ENCODE results near the gene WWC2. TPM values are rescaled to one million over a fixed set of nuclear protein-coding genes. Genes with fewer than 3 reads are reported as not detected.

Gene WWC2
- total RNA-seq, 6 donors from 2014 or later: 87.0 to 179 (median 121) TPM

DNA sequence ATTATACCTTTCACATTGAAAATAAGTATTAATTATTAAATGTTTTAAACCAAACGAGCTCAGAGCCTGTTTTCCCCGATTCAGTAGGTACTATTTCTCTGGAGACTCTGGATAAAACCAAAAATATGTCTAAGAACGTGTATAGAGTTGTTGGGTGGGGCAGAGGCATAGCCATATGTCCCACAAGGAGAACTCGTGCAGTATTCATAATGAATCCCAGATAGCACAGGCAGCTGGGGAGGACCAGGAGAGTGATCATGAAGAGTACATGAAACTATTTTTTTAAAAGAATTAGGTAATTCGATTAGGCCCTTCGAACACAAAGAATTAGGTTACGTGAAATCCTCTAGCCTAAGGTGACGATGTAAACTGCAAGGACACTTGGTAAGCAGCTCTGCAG is 145.0 kb downstream of the WWC2 start:
- ATAC-seq (ENCODE audit: low FRiP score in 2 of 2): no peak
- 78 to 85% methylated on average over 8 of the region's 8 CpGs for WGBS, 2 donors

GRCh38 chr4:183244506-183244905 is 145.4 kb downstream of the WWC2 start:
- TF ChIP-seq POLR2A (IDR thresholded peaks at IDR 0.05): no peak
- TF ChIP-seq EP300 (IDR thresholded peaks at IDR 0.05): no peak
- TF ChIP-seq, protein P1, sequence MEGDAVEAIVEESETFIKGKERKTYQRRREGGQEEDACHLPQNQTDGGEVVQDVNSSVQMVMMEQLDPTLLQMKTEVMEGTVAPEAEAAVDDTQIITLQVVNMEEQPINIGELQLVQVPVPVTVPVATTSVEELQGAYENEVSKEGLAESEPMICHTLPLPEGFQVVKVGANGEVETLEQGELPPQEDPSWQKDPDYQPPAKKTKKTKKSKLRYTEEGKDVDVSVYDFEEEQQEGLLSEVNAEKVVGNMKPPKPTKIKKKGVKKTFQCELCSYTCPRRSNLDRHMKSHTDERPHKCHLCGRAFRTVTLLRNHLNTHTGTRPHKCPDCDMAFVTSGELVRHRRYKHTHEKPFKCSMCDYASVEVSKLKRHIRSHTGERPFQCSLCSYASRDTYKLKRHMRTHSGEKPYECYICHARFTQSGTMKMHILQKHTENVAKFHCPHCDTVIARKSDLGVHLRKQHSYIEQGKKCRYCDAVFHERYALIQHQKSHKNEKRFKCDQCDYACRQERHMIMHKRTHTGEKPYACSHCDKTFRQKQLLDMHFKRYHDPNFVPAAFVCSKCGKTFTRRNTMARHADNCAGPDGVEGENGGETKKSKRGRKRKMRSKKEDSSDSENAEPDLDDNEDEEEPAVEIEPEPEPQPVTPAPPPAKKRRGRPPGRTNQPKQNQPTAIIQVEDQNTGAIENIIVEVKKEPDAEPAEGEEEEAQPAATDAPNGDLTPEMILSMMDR (IDR thresholded peaks at IDR 0.05): no peak
- TF ChIP-seq POLR2AphosphoS5 (IDR thresholded peaks at IDR 0.05): no peak
- DNase-seq: no peak
- Histone ChIP-seq H3K4me3 (no peak overlapping the region), H3K27me3 (no peaks in the 10 kb centered on the region), H3K4me1 (peaks cover 0 to 9% (median 2%) of the 10 kb centered on the region in 4 donors), H3K27ac (no peak overlapping the region), H3K9me3 (no peaks in the 10 kb centered on the region), H3K36me3 (peaks cover 0 to 35% (median 0%) of the 10 kb centered on the region in 4 donors)
- ATAC-seq (ENCODE audit: low FRiP score in 2 of 2): no peak
- 82 to 90% methylated on average over 2 of the region's 2 CpGs for WGBS, 2 donors

More for the DNA sequence above, 145.0 kb downstream of the WWC2 start:
- Histone ChIP-seq H3K4me3 (no peak overlapping the region), H3K27me3 (no peaks in the 10 kb centered on the region), H3K4me1 (peaks cover 0 to 9% (median 2%) of the 10 kb centered on the region in 4 donors), H3K36me3 (peaks cover 0 to 31% (median 0%) of the 10 kb centered on the region in 4 donors), H3K27ac (no peak overlapping the region), H3K9me3 (no peaks in the 10 kb centered on the region)
- DNase-seq: no peak
- TF ChIP-seq, protein P1 (IDR thresholded peaks at IDR 0.05): no peak
- no peak for TF ChIP-seq POLR2A (IDR thresholded peaks at IDR 0.05)
- TF ChIP-seq EP300 (IDR thresholded peaks at IDR 0.05): no peak
- TF ChIP-seq POLR2AphosphoS5 (IDR thresholded peaks at IDR 0.05): no peak

DNA sequence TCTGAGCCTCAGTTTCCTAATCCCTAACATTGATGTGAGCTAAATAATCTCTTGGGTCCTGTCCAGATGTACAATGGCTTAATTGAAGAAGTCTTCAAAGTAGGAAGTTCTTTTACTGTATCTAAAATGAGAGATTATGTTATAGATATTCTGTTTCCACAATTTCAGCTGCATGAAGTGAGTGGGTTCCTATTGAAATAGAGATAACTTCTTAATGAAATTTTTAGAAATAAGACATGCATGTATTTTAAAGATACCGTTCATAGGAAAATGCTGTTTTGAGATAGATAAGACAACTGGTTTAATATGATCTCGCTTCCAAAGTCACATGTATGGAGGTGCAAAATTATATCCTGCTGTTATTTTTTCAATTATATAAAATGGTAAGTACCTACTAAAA is 149.1 kb downstream of the WWC2 start:
- no peaks in the 10 kb centered on the region for H3K9me3 ChIP-seq
- no peak for TF ChIP-seq POLR2A (IDR thresholded peaks at IDR 0.05)
- no peak for TF ChIP-seq EP300 (IDR thresholded peaks at IDR 0.05)
- TF ChIP-seq, protein P1 (IDR thresholded peaks at IDR 0.05): no peak
- no peak for TF ChIP-seq POLR2AphosphoS5 (IDR thresholded peaks at IDR 0.05)
- no peak overlapping the region for H3K27ac ChIP-seq
- H3K4me1 ChIP-seq: peaks cover 0 to 3% (median 2%) of the 10 kb centered on the region in 4 donors
- H3K36me3 ChIP-seq: peaks cover 0 to 41% (median 1%) of the 10 kb centered on the region in 4 donors
- ATAC-seq (ENCODE audit: low FRiP score in 2 of 2): no peak
- WGBS, 2 donors: 94 to 95% methylated on average over 2 of the region's 2 CpGs
- H3K27me3 ChIP-seq: no peaks in the 10 kb centered on the region
- no peak for DNase-seq
- H3K4me3 ChIP-seq: no peak overlapping the region

GRCh38 chr4:183249854-183250253 is 150.8 kb downstream of the WWC2 start:
- no peak for DNase-seq
- H3K4me1 ChIP-seq: peaks cover 0 to 9% (median 4%) of the 10 kb centered on the region in 4 donors
- no peak overlapping the region for H3K4me3 ChIP-seq
- no peak overlapping the region for H3K27ac ChIP-seq
- 37 to 43% methylated on average over 2 of the region's 2 CpGs for WGBS, 2 donors
- peaks cover 0 to 48% (median 1%) of the 10 kb centered on the region in 4 donors for H3K36me3 ChIP-seq
- H3K27me3 ChIP-seq: no peaks in the 10 kb centered on the region
- no peaks in the 10 kb centered on the region for H3K9me3 ChIP-seq
- peak in 1 of 2 donors; percentile 38 for ATAC-seq (ENCODE audit: low FRiP score in 2 of 2)
- TF ChIP-seq, protein P1 (IDR thresholded peaks at IDR 0.05): peak in 4 of 6 experiments; percentile 22 to 52 (median 26)
- no peak for TF ChIP-seq EP300 (IDR thresholded peaks at IDR 0.05)
- TF ChIP-seq POLR2AphosphoS5 (IDR thresholded peaks at IDR 0.05): no peak

- WGBS, 2 donors: 61 to 74% methylated on average over 2 of the region's 2 CpGs
- TF ChIP-seq EP300 (IDR thresholded peaks at IDR 0.05) (no peak), POLR2AphosphoS5 (IDR thresholded peaks at IDR 0.05) (no peak), POLR2A (IDR thresholded peaks at IDR 0.05) (no peak)
- TF ChIP-seq, protein P1 (IDR thresholded peaks at IDR 0.05): no peak
- peaks cover 0 to 9% (median 4%) of the 10 kb centered on the region in 4 donors for H3K4me1 ChIP-seq
- no peak overlapping the region for H3K27ac ChIP-seq
- peaks cover 0 to 41% (median 1%) of the 10 kb centered on the region in 4 donors for H3K36me3 ChIP-seq
- no peak overlapping the region for H3K4me3 ChIP-seq
- H3K9me3 ChIP-seq: no peaks in the 10 kb centered on the region
- no peak for ATAC-seq (ENCODE audit: low FRiP score in 2 of 2)
- no peak for DNase-seq
- H3K27me3 ChIP-seq: no peaks in the 10 kb centered on the region
These were observed 151.8 kb downstream of the WWC2 start for GRCh38 chr4:183250831-183251230.
